ENCODE data around the gene NXF1. TPM values are rescaled to one million over a fixed set of nuclear protein-coding genes. Genes with fewer than 3 reads are reported as not detected.

NXF1 gene
- total and polyA plus RNA-seq, 2 of the 8 experiments (the other 6 are each of a cell fraction or from before 2014, with no cell fraction given): 48.1 to 49.8 TPM

GRCh38 chr11:62786318-62787004, 18.8 kb downstream of the NXF1 start:
- Histone ChIP-seq H3K23ac (ENCODE audit: insufficient read length) (no peak overlapping the region), H3K56ac (replicated peaks; ENCODE audit: insufficient read length, low read depth, low read length) (no peak overlapping the region), H4K5ac (ENCODE audit: insufficient read length, low read depth, low read length) (no peak overlapping the region), H4K8ac (ENCODE audit: extremely low read depth, insufficient read depth, low read length) (no peak overlapping the region), H2AFZ (ENCODE audit: low read length) (no peak overlapping the region), H2BK12ac (ENCODE audit: low read depth, low read length) (no peak overlapping the region), H4K20me1 (replicated peaks in 1 of 2; ENCODE audit: control insufficient read depth in 1 of 2, insufficient read depth in 2 of 2, low read length in 2 of 2) (peaks cover 0 to 3% of the 10 kb centered on the region in 2 experiments), H3K23me2 (ENCODE audit: low read depth, low read length) (no peaks in the 10 kb centered on the region; the same call in 1 of the 2 replicates), H2BK20ac (ENCODE audit: low read length) (no peak overlapping the region), H2AK5ac (ENCODE audit: low read depth, low read length) (no peak overlapping the region), H3K4me3 (ENCODE audit: extremely low read depth in 1 of 4, insufficient read depth in 2 of 4, low read depth in 3 of 4, low read length in 4 of 4) (peak overlapping the region; percentile 77 to 97 (median 90)), H4K91ac (replicated peaks; ENCODE audit: insufficient read length, low read length) (no peak overlapping the region), H3K9ac (replicated peaks in 1 of 4; ENCODE audit: extremely low read depth in 1 of 4, low read depth in 3 of 4, low read length in 3 of 4) (peak overlapping the region in 3 of 4 experiments; percentile 82 to 92 (median 83); a peak in 5 of 7 replicates), H3K79me1 (ENCODE audit: low read depth, low read length) (peaks cover 7% of the 10 kb centered on the region; the same call in 1 of the 2 replicates), H3K27me3 (replicated peaks in 1 of 4; ENCODE audit: control insufficient read depth in 3 of 4, extremely low read depth in 1 of 4, insufficient read depth in 3 of 4, low read length in 3 of 4) (no peaks in the 10 kb centered on the region), H2BK15ac (ENCODE audit: low read length) (no peak overlapping the region; the same call in 1 of the 2 replicates), H3K4me2 (ENCODE audit: insufficient read depth in 1 of 2, low read depth in 2 of 2, low read length in 2 of 2) (peak overlapping the region; percentile 69 to 73), H2BK120ac (replicated peaks; ENCODE audit: low read depth, low read length) (no peak overlapping the region), H3K4ac (replicated peaks; ENCODE audit: insufficient read length, low read depth, low read length) (no peak overlapping the region), H3K36me3 (ENCODE audit: control insufficient read depth in 2 of 4, insufficient read depth in 4 of 4, low read length in 3 of 4) (peaks cover 2 to 24% (median 16%) of the 10 kb centered on the region in 4 experiments; a peak in 7 of 8 replicates), H3K14ac (ENCODE audit: insufficient read length) (no peak overlapping the region), H2BK5ac (ENCODE audit: low read depth, low read length) (0 out of 2 replicates have a peak overlapping the region, but pooled peaks have one; percentile 98), H3K9me3 (ENCODE audit: insufficient read depth in 2 of 2, low read depth in 1 of 2, low read length in 1 of 2) (no peaks in the 10 kb centered on the region), H3K18ac (ENCODE audit: extremely low read depth, low read length) (no peak overlapping the region; the same call in 1 of the 2 replicates), H3K79me2 (ENCODE audit: control insufficient read depth in 1 of 2, insufficient read depth in 2 of 2, low read length in 2 of 2) (peaks cover 0 to 30% of the 10 kb centered on the region in 2 experiments; a peak in 2 of 4 replicates), H3K4me1 (replicated peaks in 1 of 4; ENCODE audit: control insufficient read depth in 3 of 4, insufficient read depth in 4 of 4, low read length in 3 of 4) (peaks cover 0 to 6% (median 2%) of the 10 kb centered on the region in 4 experiments; a peak in 4 of 7 replicates), H3K27ac (ENCODE audit: low read depth, low read length) (peak overlapping the region; percentile 69; the same call in 1 of the 2 replicates)
- WGBS, 2 experiments (ENCODE audit: extremely low coverage in 1 of 2, insufficient coverage in 1 of 2, insufficient read length in 1 of 2, insufficient replicate concordance in 2 of 2, low coverage in 1 of 2, low lambda C conversion rate in 2 of 2, missing lambda C conversion rate in 1 of 2): 6% methylated on average over 51 of the region's 51 CpGs; no CpG with 5 or more reads in 1 of the 2 experiments
- DNase-seq (ENCODE audit: low read depth in 1 of 2, low spot score in 2 of 2) (peak; percentile 64 to 97), FAIRE-seq (no peak)
- ChIA-PET POLR2A (ENCODE audit: partially characterized antibody) (interaction anchor here (0.7 to 15.9 kb wide), 32 partner anchors 9 to 237 kb away, joined by 3 to 251 read pairs (median 8); partner anchors contain the start of genes C11orf98, CSKMT, HNRNPUL2 and INTS5), CTCF (ENCODE audit: partially characterized antibody) (interaction anchor here (0.6 to 6.4 kb wide), 41 partner anchors 10 to 115 kb away, joined by 3 to 94 read pairs (median 4); partner anchors contain the start of genes HNRNPUL2, LBHD1, NXF1 and TAF6L)
- no peak for TF ChIP-seq KDM4A (IDR thresholded peaks at IDR 0.05; ENCODE audit: low read depth, low read length, severe bottlenecking)
- TF ChIP-seq SIN3A (conservative IDR thresholded peaks at IDR 0.05 in 1 of 2, IDR thresholded peaks at IDR 0.05 in 1 of 2; ENCODE audit: low read depth in 1 of 2, low read length in 2 of 2): peak; percentile 89 to 91; a peak in 3 of 4 replicates

Data from H1 (cell line).